ENCODE results near the gene SLC36A1. TPM values are rescaled to one million over a fixed set of nuclear protein-coding genes. Genes with fewer than 3 reads are reported as not detected.

SLC36A1 gene
- total and polyA plus RNA-seq, 2 donors (not counting 3 experiments of a cell fraction or from before 2014, with no cell fraction given) = 11.8 to 14.5 TPM

DNA sequence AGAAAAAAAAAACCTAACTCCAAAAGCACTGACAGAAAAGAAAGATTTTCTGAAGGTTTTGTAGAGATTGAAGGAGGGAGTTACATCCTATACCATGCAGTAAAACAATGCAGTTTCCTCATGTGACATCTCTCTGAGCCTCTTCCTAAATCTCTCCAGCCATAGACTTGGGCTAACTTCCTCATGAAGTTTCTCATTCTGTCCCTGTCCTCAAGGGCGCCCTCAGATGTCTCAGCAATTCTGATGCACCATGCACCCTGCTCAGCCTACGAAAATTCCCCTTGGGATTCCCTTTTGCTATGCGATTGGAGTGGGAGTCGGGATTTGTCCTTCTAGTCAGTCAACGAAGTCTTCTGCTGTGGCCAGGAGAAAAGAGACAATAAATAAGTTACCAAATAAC, 74.8 kb downstream of the SLC36A1 start:
- Histone ChIP-seq H3K27ac (ENCODE audit: insufficient read depth, low read depth, low read length) (no peak overlapping the region), H3K79me2 (ENCODE audit: control insufficient read depth, insufficient read depth, low read length) (no peaks in the 10 kb centered on the region), H3K9me3 (replicated peaks; ENCODE audit: control insufficient read depth, insufficient read depth, low read length) (no peaks in the 10 kb centered on the region), H3K27me3 (ENCODE audit: control insufficient read depth in 2 of 2, insufficient read depth in 2 of 2, low read length in 2 of 2) (peaks cover 0 to 2% of the 10 kb centered on the region in 2 experiments), H3K9ac (replicated peaks; ENCODE audit: extremely low read depth, insufficient read depth, low read length) (no peak overlapping the region), H3K4me1 (ENCODE audit: control insufficient read depth, extremely low read depth, insufficient read depth, low read length) (no peaks in the 10 kb centered on the region), H3K4me3 (replicated peaks in 1 of 3; ENCODE audit: insufficient read depth in 1 of 3, low read depth in 1 of 3, low read length in 3 of 3) (no peak overlapping the region), H2AFZ (ENCODE audit: low read depth, low read length) (no peak overlapping the region), H3K4me2 (ENCODE audit: insufficient read depth, low read length) (no peak overlapping the region), H3K36me3 (ENCODE audit: control insufficient read depth in 2 of 2, extremely low read depth in 1 of 2, insufficient read depth in 2 of 2, low read length in 2 of 2) (no peaks in the 10 kb centered on the region), H3K9me1 (replicated peaks; ENCODE audit: control insufficient read depth, extremely low read depth, insufficient read depth, low read length) (no peaks in the 10 kb centered on the region), H4K20me1 (replicated peaks; ENCODE audit: control insufficient read depth, extremely low read depth, insufficient read depth, low read length) (no peaks in the 10 kb centered on the region)
- dilution Hi-C loops (cut with MboI; ENCODE audit: extremely low pct_ligation_motif_present, low sequenced_read_pairs) = no loop called here
- ChIA-PET POLR2A (no interaction called here), CTCF (no interaction called here)
- TF ChIP-seq, protein P1, sequence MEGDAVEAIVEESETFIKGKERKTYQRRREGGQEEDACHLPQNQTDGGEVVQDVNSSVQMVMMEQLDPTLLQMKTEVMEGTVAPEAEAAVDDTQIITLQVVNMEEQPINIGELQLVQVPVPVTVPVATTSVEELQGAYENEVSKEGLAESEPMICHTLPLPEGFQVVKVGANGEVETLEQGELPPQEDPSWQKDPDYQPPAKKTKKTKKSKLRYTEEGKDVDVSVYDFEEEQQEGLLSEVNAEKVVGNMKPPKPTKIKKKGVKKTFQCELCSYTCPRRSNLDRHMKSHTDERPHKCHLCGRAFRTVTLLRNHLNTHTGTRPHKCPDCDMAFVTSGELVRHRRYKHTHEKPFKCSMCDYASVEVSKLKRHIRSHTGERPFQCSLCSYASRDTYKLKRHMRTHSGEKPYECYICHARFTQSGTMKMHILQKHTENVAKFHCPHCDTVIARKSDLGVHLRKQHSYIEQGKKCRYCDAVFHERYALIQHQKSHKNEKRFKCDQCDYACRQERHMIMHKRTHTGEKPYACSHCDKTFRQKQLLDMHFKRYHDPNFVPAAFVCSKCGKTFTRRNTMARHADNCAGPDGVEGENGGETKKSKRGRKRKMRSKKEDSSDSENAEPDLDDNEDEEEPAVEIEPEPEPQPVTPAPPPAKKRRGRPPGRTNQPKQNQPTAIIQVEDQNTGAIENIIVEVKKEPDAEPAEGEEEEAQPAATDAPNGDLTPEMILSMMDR (IDR thresholded peaks at IDR 0.05; ENCODE audit: extremely low read depth in 1 of 2, insufficient read depth in 1 of 2, low read depth in 1 of 2, low read length in 2 of 2) = no peak
- TF ChIP-seq FOS (IDR thresholded peaks at IDR 0.05; ENCODE audit: borderline replicate concordance, insufficient read depth, low read length) = no peak
- no TSS peak for BruUV-seq (replicated peaks)
- DNase-seq (ENCODE audit: low read depth, low spot score) = no peak
- FAIRE-seq = no peak
- intact Hi-C loops (cut with micrococcal nuclease) = loop anchor here (5.0 kb wide), 2 partner anchors 205 to 220 kb away; no protein-coding TSS in a partner anchor

DNA sequence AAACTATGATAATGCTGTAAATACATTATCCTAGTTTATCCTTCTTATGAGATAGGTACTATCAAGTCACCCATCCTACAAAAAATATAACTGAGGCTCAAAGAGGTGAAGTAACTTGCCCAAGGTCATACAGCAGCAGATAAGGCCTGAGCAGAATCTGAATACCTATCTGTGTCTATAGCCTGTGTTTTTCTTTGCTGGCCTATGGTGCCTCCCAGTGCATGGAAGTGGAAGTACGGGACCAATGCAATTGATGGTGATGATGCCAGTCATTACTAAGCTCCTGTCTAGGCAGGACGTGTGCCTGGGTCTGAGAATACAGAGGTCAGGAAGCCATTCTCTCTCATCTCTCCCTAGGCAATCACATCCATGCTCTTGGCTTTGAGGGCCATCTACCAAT, 75.9 kb downstream of the SLC36A1 start:
- ChIA-PET CTCF (interaction anchor here (0.6 to 2.6 kb wide), 35 partner anchors 9 to 397 kb away, joined by 3 to 98 read pairs (median 4); partner anchors contain the start of genes G3BP1 and SLC36A1), POLR2A (no interaction called here)
- no TSS peak for BruUV-seq (replicated peaks)
- Histone ChIP-seq H3K9me1 (replicated peaks; ENCODE audit: control insufficient read depth, extremely low read depth, insufficient read depth, low read length) (no peaks in the 10 kb centered on the region), H3K27ac (ENCODE audit: insufficient read depth, low read depth, low read length) (no peak overlapping the region), H2AFZ (ENCODE audit: low read depth, low read length) (no peak overlapping the region), H3K9ac (replicated peaks; ENCODE audit: extremely low read depth, insufficient read depth, low read length) (no peak overlapping the region), H3K9me3 (replicated peaks; ENCODE audit: control insufficient read depth, insufficient read depth, low read length) (no peaks in the 10 kb centered on the region), H3K4me3 (replicated peaks in 1 of 3; ENCODE audit: insufficient read depth in 1 of 3, low read depth in 1 of 3, low read length in 3 of 3) (no peak overlapping the region), H3K27me3 (ENCODE audit: control insufficient read depth in 2 of 2, insufficient read depth in 2 of 2, low read length in 2 of 2) (peaks cover 0 to 2% of the 10 kb centered on the region in 2 experiments), H3K36me3 (ENCODE audit: control insufficient read depth in 2 of 2, extremely low read depth in 1 of 2, insufficient read depth in 2 of 2, low read length in 2 of 2) (no peaks in the 10 kb centered on the region), H4K20me1 (replicated peaks; ENCODE audit: control insufficient read depth, extremely low read depth, insufficient read depth, low read length) (no peaks in the 10 kb centered on the region), H3K4me1 (ENCODE audit: control insufficient read depth, extremely low read depth, insufficient read depth, low read length) (no peaks in the 10 kb centered on the region), H3K4me2 (ENCODE audit: insufficient read depth, low read length) (no peak overlapping the region), H3K79me2 (ENCODE audit: control insufficient read depth, insufficient read depth, low read length) (no peaks in the 10 kb centered on the region)
- intact Hi-C loops (cut with micrococcal nuclease) = loop anchor here (1.0 to 5.0 kb wide), 5 partner anchors 76 to 397 kb away; partner anchors contain the start of gene SLC36A1
- TF ChIP-seq, protein P1 (IDR thresholded peaks at IDR 0.05; ENCODE audit: extremely low read depth in 1 of 2, insufficient read depth in 1 of 2, low read depth in 1 of 2, low read length in 2 of 2) = peak; percentile 53 to 57
- TF ChIP-seq, protein P2, sequence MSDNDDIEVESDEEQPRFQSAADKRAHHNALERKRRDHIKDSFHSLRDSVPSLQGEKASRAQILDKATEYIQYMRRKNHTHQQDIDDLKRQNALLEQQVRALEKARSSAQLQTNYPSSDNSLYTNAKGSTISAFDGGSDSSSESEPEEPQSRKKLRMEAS (IDR thresholded peaks at IDR 0.05; ENCODE audit: insufficient read depth, insufficient read length) = no peak
- TF ChIP-seq GATA2 (IDR thresholded peaks at IDR 0.05; ENCODE audit: insufficient read depth, insufficient read length, low read depth, low read length) = no peak
- peak; percentile 52 for DNase-seq (ENCODE audit: low read depth, low spot score)
- dilution Hi-C loops (cut with MboI; ENCODE audit: extremely low pct_ligation_motif_present, low sequenced_read_pairs) = no loop called here
- peak; percentile 79 for FAIRE-seq

Measured in endothelial cell of umbilical vein (primary cell).